Dedifferentiated amniotic fluid mesenchymal stem cell (primary cell): ENCODE data around the gene PDZD2.
"Not testable (repeated sequence)": the region's sequence is repeated elsewhere in the genome, so short reads cannot be mapped to it uniquely, and the experiment has no call there.

Experiments used
- DNase-seq: peaks from one replicate; pipeline ENCODE4 v3.0.0-alpha.2; 2016; ENCODE audit errors: extremely low spot score

PDZD2 gene

GRCh38 chr5:31732821-31733220 is 93.9 kb downstream of the PDZD2 start:
- DNase-seq, result not testable (repeated sequence)

DNA sequence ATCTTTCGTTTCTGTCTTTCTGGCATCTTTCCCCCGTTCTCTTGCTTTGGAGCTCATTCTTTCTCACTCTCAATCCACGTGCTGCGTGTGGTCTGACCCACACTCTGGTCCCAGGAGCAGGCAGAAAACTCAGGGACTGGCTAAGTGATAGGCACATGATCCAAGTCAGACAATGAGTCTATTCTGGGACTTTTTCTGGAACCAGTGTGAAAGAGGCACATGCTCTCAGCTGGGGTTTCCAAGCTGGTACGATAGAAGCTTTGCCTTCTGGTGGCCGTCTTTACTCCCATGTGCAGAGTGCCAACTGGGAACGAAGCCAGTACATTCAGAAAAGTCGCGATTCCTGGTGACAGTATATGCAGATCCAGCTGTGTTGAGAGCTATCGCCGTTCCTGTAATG is 94.4 kb downstream of the PDZD2 start:
- DNase-seq, result no peak

DNA sequence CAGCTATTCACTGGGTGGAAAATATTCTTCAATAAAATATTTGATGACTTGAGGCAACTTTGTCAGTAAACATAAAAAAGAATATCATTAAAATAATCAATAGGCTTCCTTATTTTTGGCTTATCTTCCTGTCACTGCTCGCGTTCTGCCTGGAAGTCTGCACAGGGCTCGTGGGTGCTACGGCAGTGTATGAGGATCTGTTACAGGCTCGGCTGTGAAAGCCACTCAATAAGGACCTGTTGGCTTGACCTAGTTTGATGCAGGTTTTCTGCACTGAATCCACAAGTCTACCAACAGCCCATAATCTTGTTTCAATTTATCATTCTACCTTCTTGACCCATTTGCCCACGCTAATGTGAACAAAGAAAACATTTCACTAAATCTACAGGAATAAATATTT is 97.2 kb downstream of the PDZD2 start:
- DNase-seq, result no peak

DNA sequence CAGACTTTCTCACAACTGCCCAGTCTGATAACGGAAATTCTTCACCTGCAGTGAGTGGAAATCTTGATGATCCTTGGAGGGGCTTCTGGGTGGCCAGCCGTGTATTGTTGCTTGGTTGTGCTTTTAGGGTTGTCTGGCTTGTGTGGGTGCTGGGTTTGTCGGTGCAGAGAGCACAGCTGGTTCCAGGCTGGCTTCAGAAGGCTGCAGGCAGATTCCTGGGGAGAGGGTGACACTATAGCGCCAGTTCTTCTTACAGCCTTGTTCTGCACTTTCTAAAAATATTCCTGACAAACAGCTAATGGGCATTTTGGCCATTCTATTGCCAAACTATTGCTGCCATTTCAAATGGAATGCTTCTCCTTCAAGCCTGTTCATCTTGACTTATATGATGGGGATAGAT is 99.3 kb downstream of the PDZD2 start:
- no peak for DNase-seq

DNA sequence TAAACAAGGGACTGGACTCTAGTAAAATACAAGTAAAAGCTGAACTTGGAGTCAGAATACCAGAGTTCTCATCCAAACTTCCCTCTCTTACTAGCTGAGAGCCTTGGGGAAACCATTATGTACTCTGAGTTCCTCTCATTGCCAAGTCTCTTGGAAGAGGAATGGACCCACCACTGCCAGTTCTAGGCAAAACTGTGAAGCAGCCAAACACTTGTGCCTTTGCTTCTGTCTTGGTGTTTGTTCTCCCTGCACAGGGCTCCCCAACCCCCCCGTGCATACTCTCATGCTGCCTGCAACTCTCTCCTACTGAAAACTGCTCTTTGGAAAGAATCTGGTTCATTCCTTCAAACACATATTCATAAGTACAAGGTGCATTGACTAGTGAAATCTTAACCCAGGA is 102.6 kb downstream of the PDZD2 start:
- no peak for DNase-seq

GRCh38 chr5:31743678-31744077 is 104.7 kb downstream of the PDZD2 start:
- no peak for DNase-seq

GRCh38 chr5:31748458-31749172 is 109.7 kb downstream of the PDZD2 start:
- no peak for DNase-seq

- no peak for DNase-seq
Observed at GRCh38 chr5:31750215-31750614, 111.3 kb downstream of the PDZD2 start.

DNA sequence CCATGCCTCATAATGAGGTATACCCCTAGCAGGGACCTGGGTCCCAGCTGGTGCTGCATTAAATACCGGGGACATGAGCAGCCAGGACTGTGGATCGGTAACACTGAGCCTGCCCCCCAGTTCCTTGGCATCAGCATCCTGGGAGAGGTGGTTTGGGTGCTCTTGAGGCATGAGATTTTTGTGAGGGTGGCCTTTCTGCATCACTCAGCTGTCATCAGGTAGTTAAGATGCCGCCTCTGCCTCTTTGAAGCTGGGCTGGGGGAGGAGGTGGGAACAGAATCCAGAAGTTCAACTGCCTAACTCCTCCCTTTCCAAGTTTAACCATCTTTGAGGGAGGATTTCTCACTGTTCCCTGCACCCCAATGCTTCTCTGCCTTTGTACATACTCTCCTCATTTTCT is 112.7 kb downstream of the PDZD2 start:
- no peak for DNase-seq

DNA sequence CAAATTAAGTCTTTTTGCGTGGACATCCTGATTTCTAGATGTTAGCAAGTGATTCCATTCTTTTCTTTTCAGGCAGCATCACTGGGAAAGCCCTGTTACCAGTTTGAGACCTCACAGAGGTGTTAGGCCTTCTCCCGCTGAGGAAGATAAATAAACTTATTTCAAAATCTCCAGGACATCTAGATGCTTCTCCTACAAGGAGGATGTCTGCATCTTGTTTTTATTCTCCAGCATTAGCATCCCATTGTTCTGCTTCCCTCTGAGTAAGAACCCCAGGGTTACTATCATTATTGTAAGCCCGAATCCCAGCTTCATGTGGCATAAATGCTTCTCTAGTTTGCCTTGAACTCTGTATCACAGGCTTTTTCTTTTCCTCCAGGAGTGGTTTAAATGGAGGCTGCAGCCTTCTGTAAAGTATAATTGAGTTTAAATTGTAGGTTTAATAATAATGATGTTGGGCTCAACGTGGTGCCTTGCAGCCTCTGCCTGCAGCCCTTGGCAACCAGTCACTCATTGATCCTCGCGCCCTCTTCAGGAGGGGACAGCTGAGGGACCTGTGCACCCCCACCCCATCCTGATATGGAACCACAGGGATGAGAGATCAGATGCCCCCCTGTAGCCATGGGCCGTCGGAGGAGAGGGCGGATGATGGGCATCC is 114.9 kb downstream of the PDZD2 start:
- no peak for DNase-seq

DNA sequence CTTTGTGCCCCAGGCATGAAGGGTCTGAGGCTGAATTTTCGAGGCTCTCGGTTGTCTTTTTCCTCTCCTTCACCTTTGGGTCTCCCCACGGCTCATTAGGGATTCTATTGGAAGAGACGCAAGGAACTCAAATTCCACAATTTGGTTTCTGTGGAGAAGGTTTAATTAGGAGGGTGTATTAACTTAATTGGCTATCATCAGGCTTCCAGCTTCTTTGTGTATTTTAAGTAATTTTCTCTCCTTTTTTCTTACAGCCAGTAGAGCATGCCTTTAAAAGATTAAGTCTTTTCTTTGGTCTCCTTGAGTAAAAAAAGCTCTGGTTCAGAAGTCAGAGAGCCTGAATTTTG is 115.4 kb downstream of the PDZD2 start:
- no peak for DNase-seq

- no peak for DNase-seq
Observed at GRCh38 chr5:31754741-31755675, 116.1 kb downstream of the PDZD2 start.

GRCh38 chr5:31755676-31756230 is 116.8 kb downstream of the PDZD2 start:
- DNase-seq, result no peak

DNA sequence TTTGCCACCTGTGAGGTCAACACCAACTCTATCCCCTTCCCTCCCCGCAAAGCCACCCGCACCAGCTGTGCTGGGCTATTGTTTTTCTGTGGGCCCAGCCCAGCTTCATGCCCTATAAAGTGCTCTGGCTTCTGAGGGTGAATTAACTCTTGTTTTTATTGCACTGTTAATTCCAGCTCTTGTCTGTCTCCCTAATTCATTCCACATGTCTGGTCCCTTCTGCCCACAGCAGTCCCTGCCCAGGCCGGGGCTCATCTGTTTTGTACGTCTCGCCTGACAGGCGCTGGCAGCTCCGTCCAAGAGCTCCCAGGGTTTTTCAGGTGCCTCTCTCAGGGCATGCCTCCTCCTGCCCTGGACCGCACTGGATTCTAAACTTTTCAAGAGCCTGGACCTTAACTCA is 118.9 kb downstream of the PDZD2 start:
- no peak for DNase-seq

DNA sequence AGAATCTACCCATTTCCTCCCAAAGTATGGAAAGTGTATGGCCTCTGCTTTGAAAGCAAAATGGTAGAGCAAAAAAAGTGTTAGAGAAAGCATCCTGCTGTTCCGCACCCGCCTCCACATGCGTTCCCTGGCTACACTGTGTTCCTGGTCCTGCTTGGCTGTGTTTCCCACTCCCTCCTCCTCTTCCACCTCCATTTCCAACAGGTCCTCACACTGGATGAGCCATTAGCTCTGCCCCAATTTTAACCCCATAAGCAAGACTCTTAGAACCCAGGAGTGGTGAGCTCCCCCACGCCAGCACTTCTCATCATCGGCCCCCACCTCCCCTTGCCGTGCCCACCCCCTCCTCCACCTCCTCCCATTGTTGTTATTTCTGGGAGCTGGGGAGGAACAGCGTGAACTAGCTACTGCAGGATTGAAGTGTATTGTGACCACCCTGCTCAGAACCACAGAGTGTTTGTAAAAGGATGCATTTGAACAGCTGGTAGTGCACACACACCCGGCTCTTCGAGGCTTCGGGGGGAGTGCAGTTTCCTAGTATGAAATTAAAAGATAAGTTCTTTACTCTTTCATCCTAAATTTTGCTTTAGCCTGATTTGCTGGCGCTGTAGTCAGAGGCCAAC is 120.0 kb downstream of the PDZD2 start:
- no peak for DNase-seq

DNA sequence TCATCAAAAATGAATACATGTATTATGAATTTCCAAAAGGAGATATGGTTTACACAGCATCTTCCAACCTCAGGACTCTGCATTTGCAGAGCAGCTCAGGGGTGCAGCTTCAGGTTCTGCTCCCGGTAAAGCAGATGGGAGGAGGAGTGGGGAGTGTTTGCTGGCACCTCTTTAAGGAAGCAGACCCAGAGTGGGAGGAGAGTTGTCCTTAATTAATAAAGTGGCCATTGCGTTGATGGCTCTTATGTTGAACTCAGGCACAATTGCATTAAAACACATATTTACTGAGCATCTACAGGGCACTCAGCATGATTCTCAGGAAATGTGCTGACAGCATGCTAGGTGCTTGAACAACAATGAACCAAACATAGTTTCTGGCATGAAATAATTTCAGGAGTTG is 121.0 kb downstream of the PDZD2 start:
- no peak for DNase-seq

DNA sequence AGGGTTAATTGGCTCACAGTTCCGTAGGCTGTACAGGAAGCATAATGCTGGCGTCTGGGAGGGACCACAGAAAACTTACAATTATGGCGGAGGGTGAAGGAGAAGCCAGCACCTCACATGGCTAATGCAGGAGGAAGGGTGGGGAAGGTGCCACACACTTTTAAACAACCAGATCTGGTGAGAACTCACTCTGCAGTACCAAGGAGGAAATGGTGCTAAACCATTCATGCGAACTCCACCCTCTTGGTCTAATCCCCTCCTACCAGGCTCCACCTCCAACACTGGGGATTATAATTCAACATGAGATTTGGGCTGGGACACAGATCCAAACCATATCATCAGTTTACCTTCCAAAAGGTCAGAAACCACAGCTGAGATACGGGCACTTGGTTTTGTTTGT is 122.9 kb downstream of the PDZD2 start:
- DNase-seq, result no peak

DNA sequence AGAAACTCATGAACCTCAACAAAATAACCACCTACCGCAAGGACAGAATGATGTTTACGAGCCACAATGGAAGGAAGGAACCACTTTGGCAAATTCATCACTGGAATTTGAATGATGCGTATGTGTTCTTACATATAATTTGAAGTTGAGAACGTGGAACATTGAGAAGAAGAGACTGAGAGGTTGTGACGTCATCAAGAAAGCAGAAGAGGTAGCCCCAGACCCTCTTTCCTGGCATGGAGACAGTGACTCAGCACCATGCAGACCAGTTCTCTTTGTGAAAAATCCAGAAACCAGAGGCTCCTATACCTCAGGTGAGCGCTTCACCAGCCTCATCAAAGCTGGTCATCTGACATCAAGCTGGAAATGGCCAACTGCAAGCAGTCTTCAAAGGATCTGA is 124.5 kb downstream of the PDZD2 start:
- DNase-seq, result no peak

- DNase-seq, result not testable (repeated sequence)
Observed at GRCh38 chr5:31764687-31765086, 125.8 kb downstream of the PDZD2 start.

DNA sequence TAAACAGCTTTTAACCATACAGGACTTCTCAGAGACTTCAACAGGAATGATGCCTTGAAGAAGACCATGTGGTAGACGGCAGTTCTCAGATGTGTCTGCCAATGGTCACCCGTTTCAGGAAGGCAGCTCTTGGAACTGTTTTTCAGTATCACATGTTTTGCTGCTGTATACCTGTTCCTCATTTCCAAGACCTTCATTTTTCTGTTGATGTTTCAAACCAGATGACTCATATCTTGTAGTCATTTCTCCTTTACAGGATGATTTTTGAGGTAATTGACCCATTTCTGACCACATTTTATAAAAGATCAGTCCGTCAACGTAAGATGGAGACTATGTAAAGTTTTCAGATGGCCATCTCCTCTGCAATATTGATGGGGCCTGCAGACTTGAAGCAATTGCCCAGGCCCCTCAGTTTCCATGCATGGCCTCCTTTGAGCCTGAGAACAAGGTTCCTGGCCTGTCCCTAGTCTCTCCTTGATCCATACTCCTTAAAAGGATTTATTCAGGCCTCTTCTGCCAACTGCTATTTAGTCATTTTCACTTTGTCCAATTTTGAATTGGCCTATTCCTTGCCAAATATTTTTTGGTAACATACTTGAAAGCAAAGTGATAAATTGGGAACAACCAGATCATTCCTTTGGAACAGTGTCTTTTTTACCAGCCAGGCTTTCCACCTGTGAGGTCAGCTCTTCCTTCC is 128.6 kb downstream of the PDZD2 start:
- no peak for DNase-seq

- no peak for DNase-seq
Observed at GRCh38 chr5:31768046-31768445, 129.1 kb downstream of the PDZD2 start.
